Hepatocyte (in vitro differentiated cells): ENCODE results near the gene UCP2. TPM values are rescaled to one million over a fixed set of nuclear protein-coding genes. Genes with fewer than 3 reads are reported as not detected.

Experiments
- DNase-seq: peaks from one replicate; pipeline ENCODE4 v3.0.0-alpha.2; 2016; ENCODE audit warnings: low spot score
- H2AFZ ChIP-seq: fragments of 200-600 bp; sonication (generic); 2 replicates; pipeline ENCODE4 v1.6.0; 2016; ENCODE audit warnings: antibody characterized with exemption, mild to moderate bottlenecking
- H3K27ac ChIP-seq: fragments of 200-600 bp; sonication (generic); 2 replicates; pipeline ENCODE4 v1.5.1; 2016; ENCODE audit warnings: mild to moderate bottlenecking
- H3K27me3 ChIP-seq: fragments of 200-600 bp; sonication (generic); 2 replicates; pipeline ENCODE4 v1.6.1; 2016
- H3K36me3 ChIP-seq: fragments of 200-600 bp; sonication (generic); replicated peaks from 2 replicates; pipeline ENCODE4 v1.5.1; 2016; ENCODE audit warnings: low read depth; ENCODE audit not compliant: insufficient read depth
- H3K4me1 ChIP-seq: fragments of 200-600 bp; sonication (generic); 2 replicates; pipeline ENCODE4 v1.5.1; 2016; ENCODE audit warnings: mild to moderate bottlenecking, moderate library complexity; ENCODE audit not compliant: insufficient read depth
- H3K4me2 ChIP-seq: fragments of 200-600 bp; sonication (generic); 2 replicates; pipeline ENCODE4 v1.6.0; 2016
- H3K4me3 ChIP-seq: fragments of 200-600 bp; sonication (generic); 2 replicates; pipeline ENCODE4 v1.5.1; 2016; ENCODE audit warnings: mild to moderate bottlenecking
- H3K79me2 ChIP-seq: fragments of 200-600 bp; sonication (generic); 2 replicates; pipeline ENCODE4 v1.6.0; 2017; ENCODE audit warnings: mild to moderate bottlenecking
- H3K9me2 ChIP-seq: fragments of 200-600 bp; sonication (generic); replicated peaks from 2 replicates; pipeline ENCODE4 v1.6.0; 2017; ENCODE audit warnings: mild to moderate bottlenecking; ENCODE audit not compliant: insufficient read depth
- H3K9me3 ChIP-seq: fragments of 200-600 bp; sonication (generic); 2 replicates; pipeline ENCODE4 v1.5.1; 2016; ENCODE audit warnings: low read depth, mild to moderate bottlenecking
- H4K20me1 ChIP-seq: fragments of 200-600 bp; sonication (generic); 2 replicates; pipeline ENCODE4 v1.6.0; 2016; ENCODE audit warnings: mild to moderate bottlenecking; ENCODE audit not compliant: insufficient read depth, poor library complexity, severe bottlenecking
- CTCF ChIP-seq: fragments of 200-600 bp; sonication (generic); IDR thresholded peaks from 2 replicates; pipeline ENCODE4 v1.5.1; 2016; ENCODE audit warnings: antibody characterized with exemption, mild to moderate bottlenecking; ENCODE audit not compliant: poor library complexity
- EZH2 ChIP-seq: fragments of 200-600 bp; sonication (generic); IDR thresholded peaks from 2 replicates; pipeline ENCODE4 v1.6.1; 2016; ENCODE audit warnings: antibody characterized with exemption, mild to moderate bottlenecking, borderline replicate concordance
- EZH2phosphoT487 ChIP-seq: fragments of 200-600 bp; sonication (generic); IDR thresholded peaks from one replicate; pipeline ENCODE4 v1.6.1; 2018; ENCODE audit warnings: antibody characterized with exemption, mild to moderate bottlenecking, low read depth, moderate library complexity; ENCODE audit not compliant: unreplicated experiment, severe bottlenecking
- WGBS: methylation state at CpG from one replicate; pipeline ENCODE4 v1.1.6; 2016; ENCODE audit warnings: low lambda C conversion rate; ENCODE audit errors: missing lambda C conversion rate; 5-methylcytosine and 5-hydroxymethylcytosine counted together
- polyA plus RNA-seq: library from polyadenylated mRNA; unstranded; fragments of >200 nt; fragmentation: Nextera tagmentation; extraction: Ambion mirVana; gene quantifications from 2 replicates; pipeline ENCODE4 v1.2.1, GENCODE V29; 2016
- total RNA-seq: library from RNA; depleted of rRNA; stranded (reverse); fragments of >200 nt; gene quantifications from 2 replicates; pipeline ENCODE4 v1.2.3, GENCODE V29; 2014

UCP2 gene
- total and polyA plus RNA-seq, 2 experiments from 2014 or later = 8.0 to 34.9 TPM

- no peaks in the 10 kb centered on the region for H3K27me3 ChIP-seq
- peak; percentile 52 for DNase-seq
- no peak for TF ChIP-seq EZH2
- no peak for TF ChIP-seq CTCF
- no peak for TF ChIP-seq EZH2phosphoT487
- no peaks in the 10 kb centered on the region for H4K20me1 ChIP-seq
- H3K9me3 ChIP-seq = no peaks in the 10 kb centered on the region
- H3K79me2 ChIP-seq = no peaks in the 10 kb centered on the region
- H3K36me3 ChIP-seq = no peaks in the 10 kb centered on the region
- H3K4me3 ChIP-seq = no peak within 1 kb of the TSS
- no peaks in the 10 kb centered on the region for H3K9me2 ChIP-seq
- no peak within 1 kb of the TSS for H3K4me2 ChIP-seq
- no peak within 1 kb of the TSS for H3K27ac ChIP-seq
- no peaks in the 10 kb centered on the region for H3K4me1 ChIP-seq
- no peak within 1 kb of the TSS for H2AFZ ChIP-seq
- WGBS = 79% methylated on average over 12 of the region's 12 CpGs
Observed at GRCh38 chr11:73950869-73951710, 31.6 kb downstream of the UCP2 start, which contains the start of gene DNAJB13. TSS of gene DNAJB13 (plus strand) at chr11:73951026. CDS start at chr11:73951070, 44 bp downstream.

GRCh38 chr11:73949912-73950311 lies 32.7 kb downstream of the UCP2 start:
- WGBS = 80% methylated on average over 5 of the region's 5 CpGs
- no peak for DNase-seq
- Histone ChIP-seq H2AFZ (no peak overlapping the region), H4K20me1 (no peaks in the 10 kb centered on the region), H3K4me2 (no peak overlapping the region), H3K27me3 (no peaks in the 10 kb centered on the region), H3K9me3 (no peaks in the 10 kb centered on the region), H3K27ac (no peak overlapping the region), H3K36me3 (no peaks in the 10 kb centered on the region), H3K79me2 (no peaks in the 10 kb centered on the region), H3K4me3 (no peak overlapping the region), H3K4me1 (no peaks in the 10 kb centered on the region), H3K9me2 (no peaks in the 10 kb centered on the region)
- TF ChIP-seq CTCF (no peak), EZH2 (no peak), EZH2phosphoT487 (no peak)

GRCh38 chr11:73949246-73949645 lies 33.4 kb downstream of the UCP2 start:
- Histone ChIP-seq H3K36me3 (no peaks in the 10 kb centered on the region), H3K9me2 (no peaks in the 10 kb centered on the region), H3K9me3 (no peaks in the 10 kb centered on the region), H3K4me1 (no peaks in the 10 kb centered on the region), H3K4me2 (no peak overlapping the region), H2AFZ (no peak overlapping the region), H3K27me3 (no peaks in the 10 kb centered on the region), H3K79me2 (no peaks in the 10 kb centered on the region), H4K20me1 (no peaks in the 10 kb centered on the region), H3K27ac (no peak overlapping the region), H3K4me3 (no peak overlapping the region)
- WGBS = 91% methylated on average over 4 of the region's 4 CpGs
- no peak for DNase-seq
- TF ChIP-seq CTCF = no peak
- no peak for TF ChIP-seq EZH2phosphoT487
- no peak for TF ChIP-seq EZH2
